Putamen (tissue), 1 donor: Measurements from ENCODE around the gene MEP1A.
"Not testable (repeated sequence)": the region's sequence is repeated elsewhere in the genome, so short reads cannot be mapped to it uniquely, and the experiment has no call there.

Experiments used
- DNase-seq: peaks from one replicate; pipeline ENCODE4 v3.0.0-alpha.2; 2016; ENCODE audit warnings: low spot score

MEP1A gene

DNA sequence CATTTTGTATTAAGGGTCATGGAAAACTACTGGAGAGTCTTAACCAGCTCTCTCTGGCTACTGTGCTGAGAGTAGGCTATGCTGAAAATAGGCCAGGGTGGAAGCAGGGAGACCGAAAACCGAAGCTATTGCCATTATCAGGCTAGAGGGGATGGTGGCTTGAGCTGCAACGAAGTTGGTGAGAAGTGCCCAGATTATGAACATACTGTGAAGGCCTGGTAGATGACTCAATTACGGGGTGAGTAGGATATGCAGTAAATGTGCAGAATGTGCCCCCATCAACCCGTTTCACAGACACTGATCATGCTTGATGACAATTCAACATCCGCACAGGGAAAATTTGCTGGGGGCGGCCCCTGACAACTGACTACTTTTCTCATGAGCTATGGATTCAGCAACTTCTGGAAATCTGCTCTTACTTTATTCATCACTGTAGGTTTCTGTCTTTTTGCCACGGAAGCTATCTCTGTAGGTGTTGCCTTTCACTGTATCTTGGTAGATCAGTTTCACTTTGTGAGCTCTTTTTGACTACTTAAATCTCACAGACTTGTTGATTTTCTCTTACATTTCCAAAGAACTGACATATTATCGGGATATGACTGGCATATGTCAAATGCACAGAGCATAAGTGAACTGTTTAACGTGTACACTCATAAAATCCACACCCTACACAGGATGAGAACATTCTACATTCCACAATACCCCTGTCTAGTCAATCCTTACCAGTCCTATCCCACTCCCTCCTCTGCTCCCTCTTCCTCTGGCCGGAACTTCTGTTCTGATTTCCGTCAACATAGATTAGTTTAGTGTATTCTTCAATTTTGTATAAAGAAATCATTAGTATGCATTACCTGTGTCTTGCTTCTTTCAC is 15.5 kb upstream of the MEP1A start:
- DNase-seq, result no peak

DNA sequence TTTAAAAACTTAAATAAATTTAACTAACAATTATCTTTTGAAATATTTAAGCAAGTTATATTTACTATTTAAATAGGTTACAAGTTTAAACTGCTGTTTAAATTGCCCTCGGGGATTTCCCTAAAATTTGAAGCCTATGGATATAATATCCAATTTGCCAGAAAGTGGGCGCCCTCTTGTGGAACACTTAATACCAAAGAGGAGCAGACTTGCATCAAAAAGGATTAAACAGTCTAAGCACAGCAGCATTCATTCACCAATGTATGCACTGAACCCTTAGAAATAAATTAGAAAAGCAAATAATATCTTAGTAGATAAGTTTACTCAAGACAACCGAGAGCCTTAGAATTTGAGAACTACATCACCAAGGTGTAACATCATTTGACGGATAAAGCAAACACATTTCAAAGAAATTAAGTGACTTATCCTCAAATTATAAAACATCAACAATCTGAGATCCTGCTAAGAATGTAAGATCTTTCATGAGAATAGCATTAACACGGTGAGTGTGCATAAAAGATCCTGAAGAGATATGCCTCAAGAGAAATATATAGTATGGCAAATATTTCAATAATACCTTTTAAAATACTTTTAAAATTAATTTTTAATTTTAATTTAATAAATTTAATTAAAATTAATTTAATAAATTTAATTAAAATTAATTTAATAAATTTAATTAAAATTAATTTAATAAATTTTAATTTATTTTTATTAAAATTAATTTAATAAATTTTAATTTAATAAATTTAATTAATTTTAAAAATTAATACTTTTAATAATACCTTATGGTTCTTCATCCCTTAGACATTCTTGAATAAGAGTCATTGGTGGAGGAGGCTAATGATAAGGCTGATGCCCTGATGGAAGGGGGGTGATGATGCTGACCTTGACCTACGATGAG is 11.5 kb upstream of the MEP1A start:
- peak; percentile 70 for DNase-seq

DNA sequence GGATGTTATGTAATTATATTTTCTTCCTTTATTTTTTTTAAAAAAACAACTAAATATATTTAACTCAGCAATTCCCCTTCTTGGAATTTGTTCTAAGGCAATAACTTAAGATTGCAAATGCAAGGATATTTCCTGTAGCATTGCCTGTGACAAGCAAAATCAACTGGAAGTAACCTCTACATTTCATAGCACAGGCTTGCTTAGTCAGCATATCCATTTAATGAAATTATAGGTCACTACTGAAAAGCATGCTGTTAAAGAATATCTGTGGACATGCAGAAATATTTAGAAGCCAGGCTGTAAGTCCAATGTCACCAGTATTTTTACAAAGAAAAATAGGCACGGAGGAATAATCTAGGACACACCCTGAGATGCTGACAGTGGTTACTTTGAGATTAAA is 8.7 kb upstream of the MEP1A start:
- no peak for DNase-seq

DNA sequence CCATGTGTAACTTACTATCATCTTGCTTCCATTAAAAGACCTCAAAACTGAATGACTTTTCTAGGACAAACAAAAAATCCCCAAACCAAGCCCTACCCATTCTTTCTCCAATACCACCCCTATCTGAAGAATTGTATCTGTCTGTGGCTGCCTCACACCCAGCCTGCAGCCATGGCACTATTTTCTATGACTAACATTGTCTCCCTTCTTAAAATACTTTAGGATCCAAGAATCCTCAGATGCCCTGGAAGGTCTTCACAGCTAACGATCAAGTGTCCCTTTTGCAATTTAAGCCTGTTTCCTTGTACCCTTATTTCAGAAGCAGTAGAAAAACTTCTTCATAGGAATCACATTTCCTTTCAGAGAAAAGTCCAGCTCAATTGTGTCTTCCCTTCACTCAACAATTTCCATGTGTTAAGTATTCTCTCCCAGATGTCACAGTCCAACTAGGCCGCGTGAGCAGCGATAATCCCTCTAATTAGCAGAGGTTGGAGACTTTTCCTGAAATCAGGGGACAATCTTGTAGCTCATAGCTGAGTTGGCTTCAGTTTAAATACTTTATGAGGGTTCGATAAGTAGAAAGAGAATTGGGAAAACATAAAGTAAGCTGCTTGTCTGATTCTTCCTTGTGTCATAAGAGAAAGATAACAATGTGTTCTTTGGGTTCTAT is 5.2 kb upstream of the MEP1A start:
- no peak for DNase-seq

DNA sequence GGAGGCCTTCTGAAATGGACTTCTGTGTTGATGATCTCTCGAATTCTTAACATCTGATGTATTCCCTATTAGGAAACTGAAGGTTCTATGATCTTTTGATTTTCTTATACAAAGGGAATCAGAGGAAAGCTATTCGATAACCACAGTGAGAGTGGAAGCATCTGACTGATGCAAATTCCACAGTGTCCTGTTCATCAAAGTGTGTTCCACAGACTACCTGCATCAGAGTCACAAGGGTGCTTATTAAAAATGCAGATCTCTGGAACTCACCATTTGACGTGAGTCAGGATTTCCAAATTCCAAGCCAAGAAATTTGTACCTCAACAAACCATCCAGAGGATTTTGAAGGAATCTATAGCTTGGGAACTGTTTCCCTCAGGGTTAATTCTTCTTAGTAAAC is 4.4 kb upstream of the MEP1A start:
- no peak for DNase-seq

DNA sequence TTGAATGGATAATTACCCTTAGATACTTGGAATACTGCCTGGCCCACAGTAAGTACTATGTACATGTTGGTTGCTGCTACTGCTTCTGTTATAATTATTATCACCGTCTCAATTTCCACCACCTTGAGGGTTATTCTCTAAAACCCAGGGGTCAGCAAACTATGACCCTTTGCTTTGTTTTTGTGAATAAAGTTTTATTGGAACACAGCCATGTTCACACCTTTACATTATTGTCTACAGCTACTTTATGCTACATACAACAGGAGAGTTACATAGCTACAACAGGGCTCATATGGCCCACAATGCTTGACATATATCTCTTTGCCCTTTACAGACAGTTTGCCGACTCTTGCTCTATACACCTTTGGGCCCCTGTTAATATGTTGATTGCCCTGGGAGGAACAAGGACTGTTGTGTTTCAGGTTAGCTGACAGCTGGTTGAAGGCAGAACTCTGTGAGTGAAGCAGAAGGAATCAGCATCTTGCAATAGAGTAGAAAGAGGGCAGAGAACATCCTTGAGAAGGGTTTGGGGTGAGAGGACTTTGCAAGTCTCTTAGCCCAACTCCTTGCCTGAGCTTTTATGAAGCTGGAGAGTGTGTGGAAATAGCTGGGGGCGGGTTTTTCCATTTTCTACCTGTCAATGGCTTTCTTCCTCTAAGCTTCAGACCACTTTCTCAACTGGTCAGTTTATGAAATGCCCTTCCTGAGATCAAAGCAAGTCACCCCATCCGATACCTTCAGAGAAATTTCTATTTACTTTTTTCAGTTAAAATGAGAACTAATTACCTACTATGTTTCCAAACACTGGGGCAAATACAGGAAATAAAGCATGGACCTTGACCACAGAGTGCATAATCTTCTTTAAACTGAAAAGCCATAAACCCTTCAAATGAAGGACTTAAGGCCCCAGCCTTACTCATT is 3.5 kb upstream of the MEP1A start:
- DNase-seq, result no peak

DNA sequence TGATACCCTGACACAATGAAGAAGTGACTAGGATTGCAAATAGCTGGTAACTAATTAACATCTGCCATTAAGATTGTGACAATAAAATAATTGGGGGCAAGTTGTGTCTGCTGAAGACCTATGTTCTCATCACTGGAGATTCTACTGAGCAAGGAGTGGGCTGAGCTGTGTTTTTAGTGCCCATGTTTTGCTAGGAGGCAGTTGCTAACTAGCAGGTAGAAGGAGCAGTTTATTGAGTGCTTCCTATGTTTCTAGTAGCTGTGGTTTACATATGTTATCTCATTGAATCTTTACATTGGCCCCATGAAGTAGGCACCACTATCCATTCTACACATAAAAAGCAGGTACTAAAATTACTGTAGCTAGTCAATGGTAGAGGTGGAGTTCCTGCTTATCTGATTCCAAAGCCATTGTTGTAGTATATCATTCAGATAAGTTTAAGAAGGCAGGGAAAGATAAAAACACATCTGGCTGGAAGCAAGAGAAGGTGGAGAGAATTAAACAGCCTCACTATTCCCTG is 2.8 kb upstream of the MEP1A start:
- DNase-seq, result no peak

DNA sequence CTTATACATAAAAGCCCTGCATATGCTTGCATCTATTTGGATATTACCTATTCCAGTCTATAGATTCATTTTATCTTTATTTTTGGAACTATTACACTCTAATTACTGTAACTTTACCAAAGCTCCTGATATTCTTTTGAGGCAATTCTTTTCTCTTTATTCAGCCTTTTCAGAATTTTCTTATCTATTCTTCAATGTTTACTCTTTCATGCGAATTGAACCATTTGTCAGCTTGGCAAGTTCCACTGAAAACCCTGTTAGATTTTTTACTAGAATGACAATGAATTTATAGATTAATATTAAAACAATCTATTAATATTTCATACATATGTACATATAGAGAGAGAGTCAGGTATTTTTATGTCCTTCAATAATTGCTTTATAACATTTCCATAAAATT is 554 bp upstream of the MEP1A start:
- DNase-seq, result no peak

DNA sequence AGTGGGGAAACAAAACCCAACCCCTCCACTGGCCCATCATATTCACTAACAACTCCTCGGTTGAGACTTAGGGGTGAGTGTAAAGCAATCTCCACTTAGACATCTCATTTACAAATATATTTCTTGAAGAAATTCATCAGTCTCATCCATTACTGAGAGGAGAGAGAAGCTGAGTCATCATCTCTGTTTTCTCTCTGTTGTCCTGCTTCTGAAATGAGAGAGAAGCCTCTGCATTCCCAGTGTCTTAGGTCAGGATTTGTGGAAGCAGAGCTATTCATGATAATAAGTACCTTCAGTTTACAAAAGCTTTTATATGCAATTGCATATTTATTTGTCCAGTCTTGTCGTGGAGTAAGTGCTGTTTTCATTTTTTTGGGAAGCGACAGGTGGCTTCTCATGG is 879 bp downstream of the MEP1A start:
- no peak for DNase-seq

DNA sequence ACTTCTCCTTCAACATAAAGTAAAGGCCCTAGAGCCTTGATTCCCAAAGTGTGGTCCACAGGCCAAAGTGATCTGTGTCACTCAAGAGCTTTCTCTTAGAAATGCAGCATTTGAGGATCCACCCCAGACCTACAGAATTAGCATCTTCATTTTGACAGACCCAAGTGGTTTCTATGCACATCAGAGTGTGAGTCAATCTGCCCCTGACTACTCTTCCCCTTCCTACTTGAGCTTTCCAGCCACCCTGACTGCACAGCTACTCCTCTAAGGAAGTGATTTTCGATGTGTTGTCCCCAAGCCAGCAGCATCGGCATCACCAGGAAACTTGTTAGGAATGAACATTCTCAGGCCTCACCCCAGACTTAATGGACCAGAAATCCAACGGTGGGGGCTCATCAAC is 2.6 kb downstream of the MEP1A start:
- no peak for DNase-seq

DNA sequence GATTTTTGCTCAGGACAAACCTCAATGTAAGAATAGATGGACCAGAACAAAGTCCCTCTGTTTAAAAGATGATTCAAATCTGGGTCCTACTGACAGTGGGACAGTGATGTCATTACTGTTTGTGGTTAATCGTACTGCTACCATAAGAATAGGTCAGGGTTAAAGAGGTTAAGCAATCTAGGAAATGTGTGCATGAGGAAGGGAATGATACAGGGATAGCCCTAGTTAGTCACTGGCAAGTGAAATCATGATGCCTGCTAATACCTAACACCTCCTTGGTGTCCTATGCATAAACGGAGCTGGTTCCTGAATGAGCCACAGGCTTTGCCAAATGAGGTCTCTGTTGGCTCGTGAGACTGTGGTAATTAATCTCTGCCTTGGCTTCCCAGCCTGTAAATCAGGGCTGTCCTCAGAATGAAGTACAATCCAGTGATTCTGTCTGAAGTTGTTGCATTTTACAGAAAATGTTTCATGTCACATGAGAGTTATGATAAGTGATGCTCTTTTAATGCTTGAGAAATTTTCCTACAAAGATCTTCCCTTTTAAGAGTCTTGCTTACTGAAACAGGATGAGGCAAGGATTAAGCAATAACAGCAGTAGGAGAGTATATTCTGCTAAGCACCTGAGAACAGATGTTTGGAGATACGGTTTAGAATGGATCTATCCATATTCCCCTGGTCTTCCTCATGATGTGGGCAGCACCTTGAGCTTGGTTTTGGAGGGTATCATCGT is 3.8 kb downstream of the MEP1A start:
- DNase-seq, result no peak

DNA sequence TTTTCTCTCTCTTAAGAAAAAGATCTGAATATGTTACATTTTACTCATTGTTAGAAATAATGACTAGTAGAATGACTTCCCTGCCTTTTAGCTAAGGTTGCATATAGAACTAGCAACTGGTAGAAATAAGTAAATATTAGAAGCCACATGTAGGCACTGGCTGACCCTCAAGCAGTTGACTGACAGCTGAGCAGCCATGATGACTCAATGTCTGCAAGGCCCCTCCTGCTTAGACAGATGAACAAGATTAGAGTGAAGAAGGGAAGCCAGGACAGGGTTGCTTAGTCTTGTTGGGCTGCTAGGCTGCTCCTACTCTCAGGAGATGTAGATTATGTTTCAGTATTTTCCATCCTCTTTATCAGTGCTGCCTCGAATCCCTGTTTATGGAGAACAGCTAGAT is 6.5 kb downstream of the MEP1A start:
- no peak for DNase-seq

DNA sequence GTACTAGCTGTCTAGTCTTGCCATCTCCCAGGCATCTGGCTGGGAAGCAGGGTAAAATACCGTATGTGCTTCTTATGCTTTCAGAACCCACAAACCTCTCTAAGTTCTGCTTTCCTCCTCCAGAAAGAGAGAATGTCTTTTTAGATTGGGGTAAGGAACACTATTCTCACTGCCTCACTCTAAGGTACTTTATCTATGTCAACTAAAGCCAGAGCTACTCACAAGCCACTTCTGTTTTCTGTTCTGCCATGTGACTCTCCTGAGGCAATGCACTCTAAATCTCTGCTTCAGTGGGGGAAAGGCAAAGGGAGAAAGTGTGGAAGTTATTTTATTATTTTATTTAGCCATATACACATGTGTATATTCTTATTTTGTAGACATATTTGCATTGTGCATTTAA is 15.6 kb downstream of the MEP1A start:
- DNase-seq, result no peak

DNA sequence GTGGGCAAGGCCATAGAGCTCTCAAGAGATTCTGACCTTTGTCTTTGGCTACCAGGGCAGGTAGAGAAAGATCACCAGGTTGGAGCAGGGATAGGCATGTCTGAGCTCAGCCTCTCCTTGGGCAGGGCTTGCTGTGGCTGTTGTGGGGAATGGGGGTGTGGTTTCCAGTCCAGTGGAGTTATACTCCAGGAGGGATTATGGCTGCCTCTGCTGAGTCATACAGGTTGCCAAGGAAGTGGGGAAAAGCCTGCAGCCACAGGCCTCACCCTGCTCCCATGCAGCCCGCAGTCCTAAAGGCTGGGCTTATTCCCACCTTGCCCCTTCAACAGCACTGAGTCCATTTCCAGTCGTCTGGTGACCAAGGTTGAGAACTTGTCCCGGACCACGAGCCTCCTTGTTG is 21.9 kb downstream of the MEP1A start:
- DNase-seq, result no peak

DNA sequence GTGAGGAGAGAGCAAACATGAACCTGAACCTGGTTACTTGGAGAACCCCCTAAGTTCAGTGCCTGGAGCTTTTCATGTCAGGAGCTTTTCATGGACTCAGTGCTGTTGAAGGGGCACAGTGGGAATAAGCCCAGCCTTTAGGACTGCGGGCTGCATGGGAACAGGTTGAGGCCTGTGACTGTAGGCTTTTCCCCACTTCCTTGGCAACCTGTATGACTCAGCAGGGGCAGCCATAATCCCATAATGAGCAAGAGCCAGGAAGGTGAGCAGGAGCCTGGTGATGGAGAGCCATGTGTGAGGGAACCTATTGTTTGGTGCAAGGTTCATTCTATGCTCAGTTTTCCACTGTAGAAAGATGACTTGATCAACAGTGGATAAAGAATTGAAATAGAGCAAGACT is 23.4 kb downstream of the MEP1A start:
- DNase-seq, result no peak

DNA sequence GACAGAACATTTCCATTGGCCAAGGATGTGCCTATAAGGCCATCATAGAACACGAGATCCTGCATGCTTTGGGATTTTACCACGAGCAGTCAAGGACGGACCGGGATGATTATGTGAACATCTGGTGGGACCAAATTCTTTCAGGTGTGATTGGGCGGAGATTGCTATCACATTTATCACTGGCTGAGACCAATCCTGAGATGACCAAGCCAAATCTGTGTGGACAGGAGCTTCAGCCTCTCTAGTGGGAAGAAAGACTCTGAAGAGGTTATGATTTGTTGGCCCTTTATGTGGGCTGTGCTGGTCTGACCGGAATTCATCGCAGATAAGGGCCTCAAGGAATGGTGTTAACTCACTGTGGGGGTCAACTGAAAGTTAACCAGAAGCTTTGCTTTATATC is 26.4 kb downstream of the MEP1A start:
- no peak for DNase-seq

DNA sequence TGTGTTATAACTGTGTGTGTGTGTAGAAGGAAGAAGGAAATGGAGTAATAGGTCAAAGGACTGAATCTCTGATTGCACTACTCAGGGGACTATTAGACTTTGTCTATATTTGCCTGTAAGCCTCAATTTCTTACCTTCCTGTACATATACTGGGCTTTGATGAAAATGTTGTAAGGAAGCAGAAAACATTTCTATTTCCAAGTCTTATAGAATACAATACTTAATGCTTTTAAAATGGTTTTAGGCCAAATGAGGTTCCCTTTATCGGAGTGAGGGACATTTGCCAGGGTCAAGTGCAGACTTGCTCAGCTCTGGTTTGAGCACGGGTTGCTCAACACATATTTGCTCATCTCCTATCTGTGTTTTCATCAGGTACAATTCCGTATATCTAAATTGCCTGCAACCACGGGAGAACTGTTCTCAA is 28.3 kb downstream of the MEP1A start:
- DNase-seq, result no peak

DNA sequence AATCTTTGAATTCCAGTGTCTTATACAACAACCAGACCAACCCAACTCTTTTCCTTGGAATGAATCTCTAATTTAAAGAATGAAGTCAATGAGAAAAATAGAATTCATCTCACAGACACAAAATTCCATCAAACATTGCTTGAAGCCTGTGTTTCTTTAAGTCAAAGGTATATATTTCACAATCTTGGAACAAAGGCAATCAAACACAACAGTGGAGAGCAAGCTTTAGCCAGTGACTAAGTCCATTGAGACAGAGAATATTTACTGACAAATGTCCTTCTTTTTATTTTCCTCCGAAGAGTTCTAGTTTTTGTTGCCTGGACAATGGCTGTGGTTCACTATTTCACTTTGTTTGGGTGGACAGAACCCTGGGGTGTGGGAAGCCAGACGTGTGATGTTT is 35.8 kb downstream of the MEP1A start:
- no peak for DNase-seq

DNA sequence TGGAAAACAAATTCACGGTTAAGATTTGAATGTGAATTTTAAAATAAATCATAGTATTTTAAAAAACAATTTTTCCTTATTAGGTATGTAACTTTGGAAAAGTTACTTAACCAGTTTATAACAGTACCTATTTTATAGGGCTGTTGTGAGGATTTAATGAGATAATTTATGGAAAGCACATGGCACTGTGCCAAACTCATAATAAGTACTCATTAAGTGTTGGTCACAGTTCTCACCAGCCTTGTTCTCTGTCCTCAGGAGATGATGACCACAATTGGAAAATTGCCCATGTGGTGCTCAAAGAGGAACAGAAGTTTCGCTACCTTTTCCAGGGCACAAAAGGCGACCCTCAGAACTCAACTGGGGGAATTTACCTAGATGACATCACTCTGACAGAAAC is 39.6 kb downstream of the MEP1A start:
- no peak for DNase-seq

DNA sequence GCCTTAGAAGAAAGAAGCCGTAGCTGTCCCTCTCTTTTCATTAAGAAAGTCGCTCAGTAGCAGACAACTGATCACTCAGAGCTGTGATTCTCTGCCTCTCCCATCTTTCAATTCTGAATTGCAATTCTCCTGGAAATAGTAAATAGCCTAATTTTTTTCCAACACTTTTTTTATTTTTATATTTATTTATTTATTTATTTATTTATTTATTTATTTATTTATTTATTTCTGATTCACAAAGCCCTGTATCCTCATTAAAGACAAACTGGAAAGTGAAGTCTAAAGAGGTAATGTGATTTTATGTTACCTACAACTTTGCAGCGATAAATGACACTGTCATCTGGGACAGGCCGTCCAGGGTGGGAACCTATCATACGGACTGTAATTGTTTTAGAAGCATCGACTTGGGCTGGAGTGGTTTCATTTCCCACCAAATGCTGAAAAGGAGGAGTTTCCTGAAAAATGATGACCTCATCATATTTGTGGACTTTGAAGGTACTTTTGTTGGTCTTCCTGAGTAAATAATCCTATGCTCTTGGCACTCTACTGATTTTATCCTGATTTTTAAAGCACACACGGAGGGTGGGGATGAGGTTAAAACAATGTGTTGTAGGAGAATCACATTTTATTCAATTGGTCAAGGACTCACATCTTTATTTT is 41.2 kb downstream of the MEP1A start:
- DNase-seq, result not testable (repeated sequence)
